Mesendoderm (in vitro differentiated cells): ENCODE measurements around the gene PTPRG.

Experiments
- DNase-seq: peaks from one replicate; pipeline ENCODE4 v3.0.0; 2013
- H2AK5ac ChIP-seq: 2 replicates; pipeline ENCODE4 v1.6.1; 2013; ENCODE audit warnings: low read length, inconsistent platforms
- H2BK120ac ChIP-seq: 2 replicates; pipeline ENCODE4 v1.6.1; 2013; ENCODE audit warnings: low read depth, mild to moderate bottlenecking, low read length, moderate library complexity, mixed read lengths
- H2BK15ac ChIP-seq: replicated peaks from 2 replicates; pipeline ENCODE4 v1.6.1; 2013; ENCODE audit warnings: low read depth, mild to moderate bottlenecking, moderate library complexity
- H2BK5ac ChIP-seq: 2 replicates; pipeline ENCODE4 v1.6.1; 2013; ENCODE audit warnings: low read length, inconsistent platforms
- H3K18ac ChIP-seq: 2 replicates; pipeline ENCODE4 v1.6.1; 2013; ENCODE audit warnings: mild to moderate bottlenecking, low read length, mixed read lengths
- H3K23ac ChIP-seq: one replicate; pipeline ENCODE4 v1.6.1; 2013; ENCODE audit warnings: low read length
- H3K27ac ChIP-seq: 2 replicates; pipeline ENCODE4 v1.5.1; 2013; ENCODE audit warnings: low read depth, mild to moderate bottlenecking, inconsistent platforms, low read length, moderate library complexity
- H3K27me3 ChIP-seq: 2 replicates; pipeline ENCODE4 v1.6.1; 2013; ENCODE audit warnings: low read length, control low read depth, mild to moderate bottlenecking, inconsistent platforms; ENCODE audit not compliant: insufficient read depth, poor library complexity
- H3K36me3 ChIP-seq: 2 replicates; pipeline ENCODE4 v1.6.1; 2013; ENCODE audit warnings: low read length, inconsistent platforms; ENCODE audit not compliant: control insufficient read depth, insufficient read depth
- H3K4ac ChIP-seq: one replicate; pipeline ENCODE4 v1.6.1; 2013; ENCODE audit warnings: low read depth, mild to moderate bottlenecking, low read length, moderate library complexity
- H3K4me1 ChIP-seq: 2 replicates; pipeline ENCODE4 v1.6.1; 2013; ENCODE audit warnings: low read depth, low read length, inconsistent platforms; ENCODE audit not compliant: control insufficient read depth
- H3K4me2 ChIP-seq: 2 replicates; pipeline ENCODE4 v1.6.1; 2013; ENCODE audit warnings: low read length
- H3K4me3 ChIP-seq: 2 replicates; pipeline ENCODE4 v1.5.1; 2013; ENCODE audit warnings: mild to moderate bottlenecking, low read length
- H3K56ac ChIP-seq: one replicate; pipeline ENCODE4 v1.6.1; 2013; ENCODE audit warnings: low read length
- H3K79me1 ChIP-seq: 2 replicates; pipeline ENCODE4 v1.6.1; 2013; ENCODE audit warnings: low read length, inconsistent platforms
- H3K79me2 ChIP-seq: 2 replicates; pipeline ENCODE4 v1.6.1; 2013; ENCODE audit warnings: mild to moderate bottlenecking, low read length; ENCODE audit not compliant: control insufficient read depth, insufficient read depth
- H3K9ac ChIP-seq: 2 replicates; pipeline ENCODE4 v1.6.1; 2013; ENCODE audit warnings: low read length, inconsistent platforms
- H4K5ac ChIP-seq: one replicate; pipeline ENCODE4 v1.6.1; 2013; ENCODE audit warnings: low read length
- H4K8ac ChIP-seq: one replicate; pipeline ENCODE4 v1.6.1; 2013; ENCODE audit warnings: low read depth, mild to moderate bottlenecking, control low read depth, low read length, moderate library complexity
- WGBS: extraction: QIAGEN DNeasy Blood & Tissue Kit; methylation state at CpG from one replicate; pipeline ENCODE4 v1.1.7; 2013; ENCODE audit warnings: low lambda C conversion rate, missing lambda C conversion rate; ENCODE audit not compliant: insufficient coverage; ENCODE audit errors: extremely low coverage; 5-methylcytosine and 5-hydroxymethylcytosine counted together

Gene PTPRG

DNA sequence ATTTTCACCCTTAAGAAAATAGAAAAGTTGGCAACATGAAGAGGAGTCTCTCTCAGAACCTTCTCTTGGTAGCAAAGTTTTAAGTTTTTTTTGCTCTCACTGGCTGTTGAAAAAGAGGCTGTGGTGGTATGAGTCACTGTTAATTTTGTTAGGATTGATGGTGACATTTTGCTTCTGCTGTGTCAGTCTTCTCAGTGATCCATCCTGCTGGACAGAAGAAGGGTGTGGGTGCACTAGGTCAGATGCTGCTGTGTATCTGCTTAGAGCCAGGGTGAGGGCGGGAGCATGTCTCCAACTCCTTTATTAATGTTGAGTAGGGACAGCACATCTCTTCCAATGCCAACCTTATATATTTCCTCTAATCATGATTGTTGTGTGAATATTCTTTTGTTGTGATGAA is 442.5 kb downstream of the PTPRG start:
- H3K4me3 ChIP-seq: no peak overlapping the region
- no peak overlapping the region for H3K9ac ChIP-seq
- H4K5ac ChIP-seq: no peak overlapping the region
- no peak overlapping the region for H3K4me2 ChIP-seq
- H3K79me2 ChIP-seq: no peaks in the 10 kb centered on the region
- H3K4ac ChIP-seq: no peak overlapping the region
- no peak overlapping the region for H4K8ac ChIP-seq
- H2AK5ac ChIP-seq: no peak overlapping the region
- no peak overlapping the region for H3K18ac ChIP-seq
- no peak for DNase-seq
- no peak overlapping the region for H3K23ac ChIP-seq
- no CpG with 5 or more reads among the region's 1 CpG for WGBS
- H2BK15ac ChIP-seq: no peak overlapping the region
- H3K27ac ChIP-seq: no peak overlapping the region
- H3K56ac ChIP-seq: no peak overlapping the region
- no peak overlapping the region for H2BK5ac ChIP-seq
- no peaks in the 10 kb centered on the region for H3K4me1 ChIP-seq
- H3K36me3 ChIP-seq: no peaks in the 10 kb centered on the region
- no peak overlapping the region for H2BK120ac ChIP-seq
- H3K79me1 ChIP-seq: peaks cover 6% of the 10 kb centered on the region
- no peaks in the 10 kb centered on the region for H3K27me3 ChIP-seq

DNA sequence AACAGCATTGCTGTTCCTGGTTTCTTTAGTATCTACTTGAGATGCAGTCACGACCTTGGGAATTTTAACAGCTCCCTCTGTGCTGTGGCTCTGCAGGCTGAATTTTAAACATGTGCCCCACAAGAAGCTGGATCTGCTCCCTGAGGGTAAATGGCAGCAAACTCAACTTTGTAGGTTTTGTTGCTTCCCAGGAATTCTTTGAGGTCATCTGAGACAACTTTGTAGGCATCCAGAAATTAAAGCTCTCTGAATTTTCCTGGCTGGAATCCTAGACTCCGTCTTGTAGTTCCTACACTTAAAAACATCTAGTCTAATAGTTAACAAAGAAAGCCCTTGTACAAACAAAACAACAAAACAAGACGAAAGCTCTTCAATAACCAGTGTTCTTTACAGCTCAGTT is 445.7 kb downstream of the PTPRG start:
- peak; percentile 25 for DNase-seq
- no peak overlapping the region for H3K56ac ChIP-seq
- no peak overlapping the region for H3K23ac ChIP-seq
- H2BK120ac ChIP-seq: peak overlapping the region; percentile 39
- no peak overlapping the region for H4K5ac ChIP-seq
- H2BK5ac ChIP-seq: no peak overlapping the region
- H3K18ac ChIP-seq: no peak overlapping the region
- no peak overlapping the region for H4K8ac ChIP-seq
- no peaks in the 10 kb centered on the region for H3K36me3 ChIP-seq
- H2AK5ac ChIP-seq: no peak overlapping the region
- no peak overlapping the region for H2BK15ac ChIP-seq
- peaks cover 8% of the 10 kb centered on the region for H3K79me1 ChIP-seq
- no peak overlapping the region for H3K4me2 ChIP-seq
- H3K4ac ChIP-seq: no peak overlapping the region
- H3K79me2 ChIP-seq: peaks cover 2% of the 10 kb centered on the region
- no peak overlapping the region for H3K27ac ChIP-seq
- no peak overlapping the region for H3K9ac ChIP-seq
- WGBS: no CpG with 5 or more reads among the region's 3 CpGs
- H3K4me1 ChIP-seq: no peaks in the 10 kb centered on the region
- H3K27me3 ChIP-seq: no peaks in the 10 kb centered on the region
- H3K4me3 ChIP-seq: no peak overlapping the region

DNA sequence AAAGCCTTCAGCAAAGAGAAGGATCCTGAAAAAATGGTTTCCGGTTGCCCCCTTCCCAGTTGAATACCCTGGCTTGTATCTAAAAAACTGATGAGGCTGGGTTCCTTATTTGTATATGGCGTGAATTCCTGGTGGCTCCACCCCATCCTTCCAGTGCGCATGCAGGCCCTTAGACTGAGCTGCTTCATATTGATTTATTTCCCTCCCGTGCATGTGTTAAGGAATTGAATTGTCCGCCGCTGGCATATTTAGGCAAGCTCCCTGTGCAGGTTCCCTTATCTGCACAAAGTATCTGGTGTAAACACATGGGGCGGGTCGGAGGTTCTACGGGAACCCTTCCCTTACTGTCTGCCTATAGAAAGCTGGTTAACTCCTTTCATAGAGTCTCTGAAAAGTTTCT is 449.6 kb downstream of the PTPRG start:
- Histone ChIP-seq H2AK5ac (no peak overlapping the region), H4K8ac (no peak overlapping the region), H2BK5ac (no peak overlapping the region), H3K9ac (no peak overlapping the region), H3K4me2 (no peak overlapping the region), H3K27ac (no peak overlapping the region), H4K5ac (no peak overlapping the region), H3K79me2 (peaks cover 2% of the 10 kb centered on the region), H2BK120ac (no peak overlapping the region), H2BK15ac (no peak overlapping the region), H3K4me1 (peaks cover 4% of the 10 kb centered on the region), H3K79me1 (peaks cover 6% of the 10 kb centered on the region), H3K56ac (no peak overlapping the region), H3K27me3 (no peaks in the 10 kb centered on the region), H3K18ac (no peak overlapping the region), H3K36me3 (no peaks in the 10 kb centered on the region), H3K4ac (no peak overlapping the region), H3K23ac (no peak overlapping the region), H3K4me3 (no peak overlapping the region)
- WGBS: no CpG with 5 or more reads among the region's 9 CpGs
- no peak for DNase-seq

DNA sequence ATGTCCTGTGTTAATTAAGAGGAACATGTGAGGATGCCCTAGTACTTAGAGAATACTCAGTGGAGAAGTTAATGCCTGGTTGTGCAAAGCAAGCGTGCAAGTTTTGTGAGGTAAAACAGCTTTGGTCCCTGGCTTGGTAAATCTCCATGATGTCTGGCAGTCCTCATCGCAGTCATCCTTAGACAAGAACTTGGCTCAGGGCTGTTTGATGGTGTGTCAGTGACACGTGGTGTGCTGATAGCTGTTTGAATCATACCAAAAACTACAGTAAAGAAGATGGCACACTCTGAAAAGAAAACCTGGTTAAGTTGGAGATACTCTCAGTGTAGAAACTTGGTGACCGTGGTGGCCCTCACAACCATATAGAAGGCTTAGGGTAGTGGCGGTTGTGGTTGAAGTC is 450.3 kb downstream of the PTPRG start:
- no peaks in the 10 kb centered on the region for H3K27me3 ChIP-seq
- H2BK120ac ChIP-seq: no peak overlapping the region
- no peak overlapping the region for H3K56ac ChIP-seq
- H4K8ac ChIP-seq: no peak overlapping the region
- H3K79me2 ChIP-seq: peaks cover 2% of the 10 kb centered on the region
- no peak overlapping the region for H2AK5ac ChIP-seq
- no peak overlapping the region for H2BK5ac ChIP-seq
- H3K36me3 ChIP-seq: no peaks in the 10 kb centered on the region
- no peak overlapping the region for H3K27ac ChIP-seq
- WGBS: no CpG with 5 or more reads among the region's 5 CpGs
- H3K4me2 ChIP-seq: no peak overlapping the region
- H3K4me3 ChIP-seq: no peak overlapping the region
- no peak overlapping the region for H3K4ac ChIP-seq
- H3K18ac ChIP-seq: no peak overlapping the region
- H3K23ac ChIP-seq: no peak overlapping the region
- peaks cover 4% of the 10 kb centered on the region for H3K79me1 ChIP-seq
- no peak overlapping the region for H2BK15ac ChIP-seq
- peaks cover 4% of the 10 kb centered on the region for H3K4me1 ChIP-seq
- H3K9ac ChIP-seq: no peak overlapping the region
- DNase-seq: no peak
- H4K5ac ChIP-seq: no peak overlapping the region

DNA sequence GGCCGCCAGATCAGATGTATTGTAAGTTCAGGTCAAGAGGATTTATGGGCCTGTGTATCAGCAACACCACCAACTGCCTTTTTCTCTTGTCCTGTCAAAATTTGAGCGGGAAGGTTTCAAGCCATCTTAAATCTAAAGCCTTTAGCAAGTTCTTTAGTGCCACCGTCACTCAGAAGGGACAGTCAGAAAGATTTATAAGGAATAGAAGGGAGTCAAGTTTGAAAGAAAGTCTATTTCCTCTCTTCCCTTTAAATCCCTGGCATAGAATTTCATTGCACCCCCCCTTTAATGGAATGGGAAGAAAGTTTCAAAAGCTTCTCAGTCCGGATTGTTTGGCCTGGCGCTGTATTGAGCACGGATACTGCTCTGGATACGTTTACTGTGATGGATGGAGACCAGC is 452.6 kb downstream of the PTPRG start:
- no CpG with 5 or more reads among the region's 7 CpGs for WGBS
- Histone ChIP-seq H3K79me2 (peaks cover 2% of the 10 kb centered on the region), H4K5ac (no peak overlapping the region), H3K27me3 (no peaks in the 10 kb centered on the region), H3K4ac (no peak overlapping the region), H2BK15ac (no peak overlapping the region), H3K18ac (no peak overlapping the region), H3K79me1 (peaks cover 7% of the 10 kb centered on the region), H3K9ac (no peak overlapping the region), H3K4me2 (no peak overlapping the region), H2BK5ac (no peak overlapping the region), H2AK5ac (no peak overlapping the region), H3K4me3 (no peak overlapping the region), H3K4me1 (peaks cover 4% of the 10 kb centered on the region), H4K8ac (no peak overlapping the region), H3K23ac (no peak overlapping the region), H2BK120ac (no peak overlapping the region), H3K27ac (no peak overlapping the region), H3K56ac (no peak overlapping the region), H3K36me3 (no peaks in the 10 kb centered on the region)
- no peak for DNase-seq

DNA sequence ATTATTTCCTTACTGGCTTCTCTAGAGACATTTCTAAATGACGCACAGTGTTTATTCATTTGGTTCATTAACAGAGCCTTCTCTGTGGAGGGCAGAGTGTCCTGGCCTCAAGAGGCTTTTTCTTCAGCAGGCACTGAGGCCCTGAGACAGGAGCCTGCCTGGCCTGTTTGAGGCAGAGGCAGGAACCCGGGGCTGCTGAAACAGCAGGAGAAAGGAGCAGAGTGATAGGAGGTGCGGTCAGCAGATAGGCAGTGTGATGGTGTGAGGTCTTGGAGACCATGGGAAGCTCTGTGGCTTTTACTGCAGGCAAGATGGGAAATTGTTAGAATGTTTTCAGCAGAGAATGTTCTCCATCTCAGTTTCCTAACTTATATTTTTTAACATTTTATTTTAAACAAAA is 453.7 kb downstream of the PTPRG start:
- DNase-seq: peak; percentile 75
- H3K18ac ChIP-seq: no peak overlapping the region
- H2AK5ac ChIP-seq: no peak overlapping the region
- no peak overlapping the region for H3K4ac ChIP-seq
- no peak overlapping the region for H3K9ac ChIP-seq
- no peak overlapping the region for H2BK15ac ChIP-seq
- no peaks in the 10 kb centered on the region for H3K36me3 ChIP-seq
- H3K79me1 ChIP-seq: peaks cover 7% of the 10 kb centered on the region
- H3K79me2 ChIP-seq: peaks cover 2% of the 10 kb centered on the region
- H3K56ac ChIP-seq: no peak overlapping the region
- H3K27ac ChIP-seq: no peak overlapping the region
- no CpG with 5 or more reads among the region's 3 CpGs for WGBS
- H3K23ac ChIP-seq: no peak overlapping the region
- no peak overlapping the region for H2BK120ac ChIP-seq
- no peak overlapping the region for H4K5ac ChIP-seq
- no peaks in the 10 kb centered on the region for H3K27me3 ChIP-seq
- H3K4me1 ChIP-seq: peaks cover 4% of the 10 kb centered on the region
- no peak overlapping the region for H3K4me2 ChIP-seq
- H3K4me3 ChIP-seq: no peak overlapping the region
- H2BK5ac ChIP-seq: no peak overlapping the region
- H4K8ac ChIP-seq: no peak overlapping the region
